ENCODE results near the gene CAMK1D. TPM values are rescaled to one million over a fixed set of nuclear protein-coding genes. Genes with fewer than 3 reads are reported as not detected.
A peak's percentile ranks its signal among the peaks of the same experiment; 100 is the strongest.
"Not testable (repeated sequence)": the region's sequence is repeated elsewhere in the genome, so short reads cannot be mapped to it uniquely, and the experiment has no call there.

Gene CAMK1D
- total RNA-seq, 1 donor from 2014 or later: 3.1 TPM

- DNase-seq (ENCODE audit: low spot score): no peak
Observed at GRCh38 chr10:12492016-12492415, 142.7 kb downstream of the CAMK1D start.

DNA sequence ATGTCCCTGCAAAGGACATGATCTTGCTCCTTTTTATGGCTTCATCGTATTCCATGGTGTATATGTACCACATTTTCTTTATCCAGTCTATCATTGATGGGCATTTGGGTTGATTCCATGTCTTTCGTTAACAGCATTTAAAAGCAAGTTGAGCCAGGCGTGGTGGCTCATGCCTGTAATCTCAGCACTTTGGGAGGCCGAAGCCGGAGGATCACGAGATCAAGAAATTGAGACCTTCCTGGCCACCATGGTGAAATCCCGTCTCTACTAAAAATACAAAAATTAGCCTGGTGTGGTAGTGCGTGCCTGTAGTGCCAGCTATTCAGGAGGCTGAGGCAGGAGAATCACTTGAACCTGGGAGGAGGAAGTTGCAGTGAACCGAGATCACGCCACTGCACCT lies 147.7 kb downstream of the CAMK1D start:
- DNase-seq (ENCODE audit: low spot score): not testable (repeated sequence)

DNA sequence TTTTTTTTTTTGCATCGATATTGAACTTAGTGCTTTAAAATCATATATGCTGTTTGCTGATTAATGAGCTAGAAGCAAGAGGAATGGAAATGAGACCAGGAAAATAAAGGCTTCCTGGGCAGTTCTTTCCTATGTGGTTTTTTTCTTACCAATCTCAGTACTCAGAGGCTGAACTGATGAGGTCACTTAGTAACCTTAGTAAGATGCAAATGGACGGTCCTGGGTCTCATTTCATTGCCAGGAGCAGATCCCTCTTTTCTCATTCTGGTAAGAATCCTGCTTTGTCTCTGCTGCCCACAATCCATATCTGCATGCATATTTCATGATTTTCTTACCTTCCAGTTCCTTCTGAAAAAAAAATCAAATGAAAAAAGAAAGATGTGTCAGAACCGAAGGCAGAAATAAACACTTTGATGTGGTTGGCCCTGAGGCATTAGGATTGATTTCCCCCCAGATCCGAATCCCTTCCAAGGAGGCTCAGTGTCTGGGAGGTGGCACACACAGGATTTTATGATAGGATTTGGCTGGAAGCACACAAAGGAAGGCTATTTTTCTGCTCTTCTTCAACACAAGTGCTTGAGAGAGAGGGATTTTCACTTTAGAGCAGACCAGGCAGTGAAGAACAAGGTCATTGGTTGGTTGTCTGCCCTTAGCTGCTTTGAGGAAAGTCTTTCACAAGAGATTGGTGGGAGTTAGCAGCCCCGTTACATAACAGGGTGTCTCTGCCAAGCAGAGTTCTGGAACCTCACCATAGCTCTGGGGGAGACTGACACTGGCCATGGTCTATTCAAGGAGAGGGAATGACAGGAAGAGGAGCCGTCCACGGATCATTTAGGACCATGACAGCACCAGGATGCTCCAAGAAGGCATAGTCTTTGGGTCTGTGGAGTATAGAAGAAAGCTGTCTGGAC lies 150.0 kb downstream of the CAMK1D start:
- DNase-seq (ENCODE audit: low spot score): peak; percentile 86

DNA sequence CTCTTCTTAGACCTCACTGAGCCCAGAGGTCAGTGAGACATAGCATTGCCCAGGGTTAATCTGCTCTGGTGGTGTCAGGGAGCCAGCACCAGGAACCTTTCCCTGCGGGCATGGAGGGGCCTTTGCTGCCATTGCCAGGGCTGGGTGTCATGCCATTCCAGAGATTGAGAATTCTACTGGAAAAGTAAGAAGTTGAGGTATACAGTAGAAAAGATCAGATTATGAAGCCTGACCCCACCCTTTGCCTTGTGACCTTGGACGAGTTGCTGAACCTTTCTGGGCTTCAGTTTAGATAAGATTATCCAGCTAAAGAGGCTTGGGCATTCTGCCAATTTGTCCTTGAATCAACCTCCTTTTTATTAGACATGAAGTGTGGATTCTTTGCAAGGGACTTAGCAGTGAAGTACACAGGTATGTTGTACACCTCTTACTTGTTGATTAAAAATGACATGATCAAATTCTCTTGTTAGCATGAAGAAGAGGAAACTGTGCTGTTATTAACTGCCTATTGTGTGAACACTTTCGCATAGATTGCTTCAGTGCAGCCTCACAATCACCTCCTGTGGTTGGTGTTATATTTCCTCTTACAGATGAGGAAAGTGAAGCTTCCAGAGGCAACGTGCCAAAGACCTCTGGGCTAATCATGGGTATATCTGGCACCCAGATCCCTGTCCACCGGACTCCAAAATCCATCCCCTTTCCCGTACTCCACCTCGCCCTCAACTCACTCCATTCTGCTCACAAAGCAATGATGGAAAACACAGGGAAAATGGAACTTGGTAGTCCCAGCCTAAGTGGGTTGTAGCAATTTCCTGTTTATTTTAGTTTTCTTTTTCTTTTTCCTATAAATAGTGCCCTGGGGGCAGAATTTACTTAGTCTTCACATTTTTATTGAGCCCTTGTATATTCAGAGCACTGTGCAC lies 151.3 kb downstream of the CAMK1D start:
- no peak for DNase-seq (ENCODE audit: low spot score)

DNA sequence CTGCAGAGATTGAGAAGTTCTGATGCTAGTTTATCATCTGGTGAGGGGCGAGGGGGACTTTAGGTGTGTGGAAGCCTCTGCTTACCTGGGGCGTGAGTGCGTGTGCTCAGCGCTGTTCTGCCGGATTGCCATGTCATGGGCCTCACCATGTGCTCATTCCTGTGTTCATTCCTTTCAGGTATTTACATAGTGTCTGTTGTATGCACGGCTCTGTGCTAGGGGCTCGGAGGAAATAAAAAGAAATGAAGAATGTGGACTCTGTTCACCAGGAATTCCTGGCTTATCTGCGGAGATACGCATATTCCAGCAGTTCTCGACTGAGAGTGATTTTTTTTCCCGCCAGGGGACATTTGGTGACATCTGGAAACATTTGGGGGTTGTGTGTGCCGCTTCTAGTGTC lies 152.0 kb downstream of the CAMK1D start:
- no peak for DNase-seq (ENCODE audit: low spot score)

DNA sequence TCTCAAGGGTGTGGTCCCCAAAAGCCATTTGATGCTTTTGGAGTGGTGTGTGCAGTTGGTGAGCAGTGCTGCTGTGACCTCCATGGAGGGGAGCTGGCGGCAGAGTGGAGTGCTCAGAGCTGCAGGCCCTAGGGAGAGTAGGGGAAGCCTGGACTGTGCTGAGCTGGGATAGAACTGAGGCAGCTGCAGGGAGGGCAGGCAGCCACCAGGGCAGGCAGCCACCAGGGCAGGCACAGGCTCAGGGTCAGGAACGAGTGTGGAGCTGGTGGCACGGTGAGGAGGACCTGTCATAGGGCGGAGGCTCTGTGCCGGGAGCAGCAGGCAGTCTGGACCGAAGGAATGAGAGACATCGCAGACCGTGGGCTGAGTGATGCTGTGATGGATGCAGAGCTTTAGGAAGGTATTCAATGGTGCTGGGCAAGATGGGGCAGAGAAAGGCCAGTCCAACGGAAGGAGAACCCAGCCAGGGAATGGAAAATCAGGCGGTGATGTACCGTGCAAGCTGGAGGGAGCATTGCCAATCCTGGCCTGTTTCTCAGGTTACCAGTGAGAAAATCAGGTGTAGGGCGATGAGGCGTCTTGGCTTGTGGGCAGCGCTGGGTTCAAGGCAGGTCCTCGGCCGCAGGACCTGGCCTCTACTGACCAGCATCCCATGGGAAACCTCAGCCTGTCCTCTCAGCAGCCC lies 152.6 kb downstream of the CAMK1D start:
- DNase-seq (ENCODE audit: low spot score): peak; percentile 43

GRCh38 chr10:12502526-12503274 lies 153.4 kb downstream of the CAMK1D start:
- DNase-seq (ENCODE audit: low spot score): no peak

DNA sequence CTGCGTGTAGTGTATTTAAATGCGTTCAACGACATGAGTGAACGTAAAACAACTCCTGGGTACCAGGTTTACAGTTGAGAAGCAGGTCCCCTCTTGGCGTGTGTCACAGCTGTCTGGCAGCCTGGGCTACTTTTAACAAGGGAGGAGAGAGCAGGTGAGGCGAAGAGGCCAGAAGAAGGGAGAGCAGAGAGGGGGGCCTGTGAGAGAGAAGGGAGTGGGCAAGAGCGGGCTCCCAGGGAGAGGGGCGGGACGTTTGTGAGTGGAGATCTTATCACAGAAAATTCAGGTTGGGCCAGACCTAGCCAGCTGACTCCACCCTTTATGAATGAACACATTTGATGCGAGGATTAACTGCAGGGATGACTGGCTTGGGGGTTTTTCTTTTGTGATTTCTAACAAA lies 154.0 kb downstream of the CAMK1D start:
- DNase-seq (ENCODE audit: low spot score): peak; percentile 22

DNA sequence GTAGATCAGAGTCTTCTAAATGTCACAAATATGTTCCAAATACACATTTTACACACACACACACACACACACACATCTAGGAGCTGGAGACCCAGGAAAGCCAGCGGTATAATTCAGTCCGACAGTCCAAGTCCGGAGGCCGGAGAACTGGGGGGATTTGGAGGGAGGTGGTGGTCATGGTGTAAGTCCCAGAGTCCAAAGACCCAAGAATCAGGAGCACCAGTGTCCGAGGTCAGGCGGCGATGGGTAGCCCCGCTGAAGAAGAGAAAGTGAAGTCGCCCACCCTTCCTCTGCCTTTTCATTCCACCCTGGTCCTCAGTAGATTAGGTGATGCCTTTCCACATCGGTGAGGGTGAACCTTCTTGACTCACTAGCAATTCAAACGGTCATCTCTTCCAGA lies 154.8 kb downstream of the CAMK1D start:
- no peak for DNase-seq (ENCODE audit: low spot score)

DNA sequence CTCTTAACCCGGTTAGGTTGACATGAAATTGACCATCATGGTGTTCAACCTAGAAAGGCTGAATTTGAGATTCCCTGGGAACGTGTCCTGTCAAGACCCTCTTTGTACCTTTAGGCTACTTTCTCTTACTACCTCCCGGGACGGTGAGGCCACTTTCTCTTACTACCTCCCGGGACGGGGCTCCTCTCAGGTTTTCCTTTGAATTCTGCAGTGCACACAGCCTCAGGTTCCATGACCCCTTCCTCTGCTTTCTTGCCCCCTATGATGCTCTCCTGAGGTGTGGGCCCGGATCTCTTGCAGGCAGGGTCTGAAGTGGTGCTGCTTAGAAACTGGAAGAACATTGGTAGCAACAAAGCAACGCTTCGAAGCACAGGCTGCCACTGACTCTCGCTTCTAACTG lies 155.3 kb downstream of the CAMK1D start:
- no peak for DNase-seq (ENCODE audit: low spot score)

DNA sequence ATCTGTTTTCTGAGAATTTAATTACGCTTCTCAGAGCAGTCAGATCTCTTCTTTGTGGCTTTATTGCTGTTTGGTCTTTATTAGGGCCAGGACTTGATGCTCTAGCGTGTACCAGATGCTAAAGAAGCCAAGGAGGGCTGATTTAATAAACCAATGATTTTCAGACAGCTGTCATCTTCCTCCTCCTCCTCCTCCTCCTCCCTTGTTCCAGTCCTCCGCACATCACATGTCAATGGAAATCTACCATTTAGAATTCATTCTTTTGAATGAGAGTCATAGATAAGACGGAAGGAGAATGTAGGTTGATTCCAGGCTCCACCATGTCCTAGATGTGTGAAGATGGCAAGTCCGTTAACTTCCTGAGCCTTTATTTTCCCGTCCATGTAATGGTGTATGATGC lies 156.3 kb downstream of the CAMK1D start:
- no peak for DNase-seq (ENCODE audit: low spot score)

DNA sequence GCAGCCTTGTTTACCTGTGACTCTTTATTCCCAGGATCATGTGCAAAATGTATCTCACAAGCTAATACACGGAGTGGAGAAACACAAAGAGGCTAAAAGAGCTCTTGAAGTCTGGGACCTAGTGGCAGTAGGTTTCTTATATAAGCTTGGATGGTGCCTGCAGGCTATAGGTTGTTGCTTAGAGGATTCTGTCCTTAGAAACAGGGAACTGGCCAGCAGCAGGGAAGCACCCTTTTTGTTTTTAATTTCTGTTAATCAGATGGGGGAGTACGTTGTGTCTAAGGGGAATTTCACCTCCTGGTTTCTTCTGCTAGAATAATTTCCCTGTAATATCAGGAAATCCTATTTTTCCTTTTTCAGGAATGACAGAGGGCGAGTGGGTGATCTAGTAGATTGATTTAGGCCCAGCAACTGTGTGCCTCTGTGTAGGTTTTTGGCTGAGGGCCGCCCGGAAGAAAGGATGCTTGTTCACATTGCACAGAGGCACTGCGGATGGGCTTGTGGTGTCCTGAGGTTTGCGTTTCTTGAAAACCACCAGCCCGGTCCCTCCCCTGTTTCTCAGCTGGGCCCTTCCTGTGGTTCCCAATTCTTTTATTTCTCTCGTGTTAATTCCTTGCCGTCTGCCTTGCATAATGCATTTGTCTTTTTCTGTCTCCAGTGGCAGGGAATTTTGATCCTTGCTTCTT lies 158.0 kb downstream of the CAMK1D start:
- DNase-seq (ENCODE audit: low spot score): no peak

DNA sequence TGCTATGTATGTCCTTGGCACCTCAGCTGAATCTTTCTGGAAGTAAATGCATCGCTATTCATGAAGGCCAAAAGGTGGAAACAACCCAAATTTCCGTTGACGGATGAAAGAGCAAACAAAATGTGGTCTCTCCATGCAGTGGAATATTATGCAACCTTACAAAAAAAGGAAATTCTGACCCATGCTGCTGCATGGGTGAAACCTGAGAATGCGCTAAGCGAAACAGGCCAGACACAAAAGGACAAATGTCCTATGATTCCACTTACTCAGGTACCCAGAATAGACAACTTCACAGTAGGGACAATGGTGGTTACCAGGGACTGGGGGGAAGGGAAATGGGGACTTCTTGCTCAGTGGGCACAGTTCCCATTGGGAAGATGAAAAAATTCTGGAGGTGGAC lies 158.8 kb downstream of the CAMK1D start:
- no peak for DNase-seq (ENCODE audit: low spot score)

- no peak for DNase-seq (ENCODE audit: low spot score)
Observed at GRCh38 chr10:12509016-12509793, 159.9 kb downstream of the CAMK1D start.

GRCh38 chr10:12509794-12510100 lies 160.4 kb downstream of the CAMK1D start:
- DNase-seq (ENCODE audit: low spot score): no peak

DNA sequence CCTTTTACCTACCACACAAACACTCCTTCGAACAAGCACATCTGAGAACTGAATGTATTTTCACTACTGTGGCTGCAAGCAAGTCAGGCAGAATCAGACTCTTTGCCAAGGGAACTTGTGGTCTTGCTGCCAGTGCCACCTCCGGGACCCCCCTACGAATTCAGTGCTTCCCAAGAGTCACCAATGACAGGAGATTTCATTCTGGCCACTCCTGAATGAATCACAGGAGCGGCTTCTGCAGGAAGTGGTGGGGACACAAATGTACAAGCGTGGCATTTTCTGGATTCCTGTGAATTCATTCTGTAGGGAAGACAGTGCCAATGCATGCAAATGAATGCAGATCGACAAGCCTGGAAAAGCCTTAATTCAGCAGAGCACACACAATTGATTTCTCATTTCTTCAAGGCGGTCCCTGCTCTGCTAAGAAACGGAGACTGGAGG lies 161.2 kb downstream of the CAMK1D start:
- no peak for DNase-seq (ENCODE audit: low spot score)

- DNase-seq (ENCODE audit: low spot score): no peak
Observed at GRCh38 chr10:12510984-12511383, 161.6 kb downstream of the CAMK1D start.

DNA sequence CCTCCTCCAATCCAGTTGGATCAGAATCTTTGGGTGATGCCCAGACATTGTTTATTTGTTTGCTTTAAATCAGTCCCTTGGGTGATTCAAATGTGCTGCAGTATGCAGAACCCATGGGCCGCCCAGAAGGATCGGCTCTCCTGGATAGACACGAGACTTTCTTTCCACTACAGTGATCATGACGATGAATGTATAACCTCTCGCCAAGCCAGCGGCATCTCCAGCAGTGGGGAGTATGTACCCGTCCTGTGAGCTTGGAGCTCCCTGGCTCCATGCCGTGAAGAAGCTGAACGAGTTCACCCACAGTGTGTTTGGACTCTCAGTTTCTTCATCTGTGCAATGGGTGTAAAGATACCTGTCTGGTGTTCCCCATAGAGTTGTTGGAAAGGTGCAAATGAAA lies 162.3 kb downstream of the CAMK1D start:
- DNase-seq (ENCODE audit: low spot score): no peak

- no peak for DNase-seq (ENCODE audit: low spot score)
Observed at GRCh38 chr10:12512332-12513002, 163.1 kb downstream of the CAMK1D start.
